HG03139 (cell line): ENCODE measurements around the gene PPP6R2.
"Not testable (repeated sequence)": the region's sequence is repeated elsewhere in the genome, so short reads cannot be mapped to it uniquely, and the experiment has no call there.

ENCODE experiments used
- ATAC-seq: cut with Tn5 transposase; IDR thresholded peaks from one replicate; pipeline ENCODE4 v1.9.1; 2021; ENCODE audit not compliant: unreplicated experiment

PPP6R2 gene

DNA sequence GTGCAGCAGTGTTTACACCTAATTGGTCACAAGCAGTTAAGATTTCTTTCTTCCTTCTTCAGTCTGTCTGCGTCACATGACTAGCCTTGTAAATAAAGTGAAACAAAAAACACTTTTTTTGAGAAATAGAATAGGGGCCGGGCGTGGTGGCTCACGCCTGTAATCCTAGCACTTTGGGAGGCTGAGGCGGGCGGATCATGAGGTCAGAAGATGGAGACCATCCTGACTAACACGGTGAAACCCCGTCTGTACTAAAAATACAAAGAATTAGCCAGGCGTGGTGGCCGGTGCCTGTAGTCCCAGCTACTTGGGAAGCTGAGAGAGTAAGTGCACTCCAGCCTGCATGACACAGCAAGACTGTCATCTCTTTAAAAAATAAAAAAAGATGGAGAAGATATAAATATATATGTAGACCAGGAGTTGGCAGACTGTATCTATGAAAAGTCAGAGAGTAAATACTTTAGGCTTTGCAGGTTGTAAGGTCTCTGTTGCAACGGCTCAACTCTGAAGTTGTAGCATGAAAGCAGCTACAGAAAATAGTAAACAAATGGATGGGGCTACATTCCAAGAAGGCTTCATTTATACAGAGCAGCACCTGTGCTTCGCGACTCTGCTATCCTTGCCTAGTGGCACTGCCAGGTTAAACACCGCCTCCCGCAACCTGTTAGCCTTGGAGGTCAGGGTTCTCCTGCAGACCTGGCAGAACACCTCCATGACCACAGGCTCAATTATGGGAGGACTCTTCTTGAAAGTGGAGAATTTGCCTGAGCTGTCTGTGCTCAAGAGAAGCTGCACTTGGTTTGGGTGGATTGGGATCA lies 55.9 kb downstream of the PPP6R2 start:
- no peak for ATAC-seq

DNA sequence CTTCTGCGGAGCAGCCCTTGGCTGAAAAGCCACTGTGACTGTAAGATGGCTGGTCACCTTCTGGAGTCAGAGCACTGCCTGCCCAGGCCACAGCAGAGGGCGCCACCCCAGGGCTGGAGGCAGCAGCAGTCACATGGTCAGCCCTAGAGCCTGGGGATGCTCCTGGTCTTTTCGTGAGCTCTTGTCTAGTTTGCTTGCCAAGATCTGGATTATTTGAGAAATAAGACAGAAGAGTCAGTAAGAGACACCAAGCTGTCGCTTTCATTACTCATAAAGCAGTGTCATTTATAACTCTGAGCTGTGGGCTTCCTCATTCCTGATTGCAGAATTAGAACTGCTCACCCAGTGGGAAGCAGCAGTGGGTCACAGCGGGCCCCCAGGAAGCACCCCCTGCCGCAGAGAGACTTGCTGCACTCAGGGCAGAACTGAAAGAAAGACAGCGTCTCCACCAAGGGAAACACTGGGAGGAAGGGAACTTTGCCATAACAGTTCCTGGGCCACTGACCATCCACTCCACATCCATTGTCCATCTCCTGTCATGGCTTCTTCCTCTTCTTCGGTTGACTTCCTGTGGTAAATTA lies 56.7 kb downstream of the PPP6R2 start:
- no peak for ATAC-seq

DNA sequence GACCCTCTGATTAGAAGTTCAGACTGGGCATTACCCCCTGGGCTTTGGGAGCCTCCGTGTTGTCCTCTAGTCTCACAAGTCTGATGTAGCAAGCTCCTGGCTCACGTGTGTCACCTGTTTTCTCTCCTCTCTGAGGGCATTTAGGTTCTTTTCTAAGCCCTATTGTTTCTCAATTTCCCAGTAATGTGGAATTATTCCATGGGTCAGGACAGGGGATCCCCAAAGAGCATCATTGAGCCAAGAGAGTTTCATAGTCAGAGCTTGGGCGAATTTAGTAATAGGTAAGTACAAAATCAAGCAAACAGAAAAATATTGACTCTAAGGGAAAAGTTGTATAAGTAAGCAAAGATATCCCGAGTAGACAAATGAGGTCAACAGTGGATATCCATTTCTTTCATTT lies 57.3 kb downstream of the PPP6R2 start:
- ATAC-seq: no peak

DNA sequence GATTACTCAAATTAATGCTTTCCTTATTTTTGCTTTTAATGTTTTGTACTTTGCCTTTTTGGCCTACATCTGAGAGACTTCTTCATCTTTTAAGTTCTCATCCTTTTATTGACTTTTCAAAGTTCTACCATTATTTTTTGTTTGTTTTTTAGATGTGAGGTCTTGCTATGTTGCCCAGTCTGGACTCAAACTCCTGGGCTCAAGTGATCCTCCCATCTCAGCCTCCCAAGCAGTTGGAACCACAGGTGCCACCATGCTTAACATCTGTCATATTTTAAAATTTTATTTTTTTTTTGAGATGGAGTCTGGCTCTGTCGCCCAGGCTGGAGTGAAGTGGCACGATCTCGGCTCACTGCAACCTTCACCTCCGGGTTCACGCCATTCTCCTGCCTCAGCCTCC lies 57.8 kb downstream of the PPP6R2 start:
- ATAC-seq: no peak

DNA sequence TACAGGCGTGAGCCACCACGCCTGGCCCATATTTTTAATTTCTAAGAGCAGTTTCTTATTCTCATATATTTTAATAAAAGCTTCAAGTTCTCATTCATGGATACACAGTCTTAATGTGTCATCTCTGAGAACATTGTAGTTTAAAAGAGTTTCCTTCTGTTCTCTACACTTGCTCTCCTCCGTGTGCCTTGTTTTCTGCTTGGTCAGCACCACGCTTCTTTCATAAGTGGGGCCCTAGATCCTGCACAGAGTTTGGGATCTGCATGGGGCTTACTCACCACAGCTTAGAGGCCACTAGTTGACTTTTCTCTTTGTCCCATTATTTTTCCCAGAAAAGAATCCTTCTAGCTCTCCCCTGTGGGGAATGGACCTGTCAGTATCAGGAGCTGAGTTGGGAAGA lies 58.8 kb downstream of the PPP6R2 start:
- no peak for ATAC-seq

DNA sequence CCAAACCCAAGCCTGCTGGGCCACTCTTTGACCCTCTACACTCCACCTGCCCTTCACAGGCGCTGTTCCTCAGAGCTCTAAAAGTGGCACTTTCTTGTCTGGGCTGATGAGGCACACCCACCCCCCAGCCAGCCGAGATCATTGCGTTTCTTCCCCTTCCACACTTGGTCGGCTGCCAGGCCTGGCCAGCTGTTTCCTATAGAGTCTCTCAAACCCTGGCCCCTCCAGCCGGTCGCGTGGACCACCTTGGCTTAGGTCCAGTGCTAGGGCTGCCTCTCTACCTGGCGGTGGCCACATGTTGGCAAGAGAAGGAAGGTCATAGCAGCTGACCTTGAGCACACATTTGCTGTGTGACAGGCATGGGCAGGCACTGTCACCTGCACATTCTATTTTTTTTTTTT lies 60.6 kb downstream of the PPP6R2 start:
- ATAC-seq: no peak

DNA sequence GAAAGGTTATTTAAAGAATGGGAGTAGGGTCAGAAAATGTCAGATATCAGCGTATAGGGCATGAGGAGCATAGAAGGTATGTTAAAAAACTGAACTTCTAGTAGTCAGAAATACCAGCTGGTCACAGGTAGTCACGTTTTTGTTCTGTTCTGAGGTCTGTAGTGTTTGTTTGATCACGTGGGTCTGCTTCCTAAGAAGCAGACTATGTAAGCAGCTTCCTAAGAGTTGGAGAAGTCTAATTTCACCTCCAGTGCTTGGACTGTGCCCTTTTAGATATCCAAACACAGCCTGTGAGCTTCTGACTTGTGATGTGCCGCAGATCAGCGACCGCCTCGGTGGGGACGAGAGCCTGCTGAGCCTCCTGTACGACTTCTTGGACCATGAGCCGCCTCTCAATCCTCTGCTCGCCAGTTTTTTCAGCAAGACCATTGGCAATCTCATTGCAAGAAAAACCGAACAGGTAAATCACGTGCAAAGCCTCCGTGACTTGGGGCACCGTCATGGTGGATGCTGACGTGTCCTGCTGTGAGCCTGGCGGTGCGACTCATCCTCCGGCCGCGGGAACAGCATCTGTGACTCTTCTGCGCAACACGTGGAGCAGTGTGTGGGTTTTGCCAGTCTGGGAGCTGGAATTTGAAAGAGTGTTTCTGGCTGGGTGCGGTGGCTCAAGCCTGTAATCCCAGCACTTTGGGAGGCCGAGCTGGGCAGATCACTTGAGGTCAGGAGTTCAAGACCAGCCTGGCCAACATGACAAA lies 63.5 kb downstream of the PPP6R2 start:
- no peak for ATAC-seq

DNA sequence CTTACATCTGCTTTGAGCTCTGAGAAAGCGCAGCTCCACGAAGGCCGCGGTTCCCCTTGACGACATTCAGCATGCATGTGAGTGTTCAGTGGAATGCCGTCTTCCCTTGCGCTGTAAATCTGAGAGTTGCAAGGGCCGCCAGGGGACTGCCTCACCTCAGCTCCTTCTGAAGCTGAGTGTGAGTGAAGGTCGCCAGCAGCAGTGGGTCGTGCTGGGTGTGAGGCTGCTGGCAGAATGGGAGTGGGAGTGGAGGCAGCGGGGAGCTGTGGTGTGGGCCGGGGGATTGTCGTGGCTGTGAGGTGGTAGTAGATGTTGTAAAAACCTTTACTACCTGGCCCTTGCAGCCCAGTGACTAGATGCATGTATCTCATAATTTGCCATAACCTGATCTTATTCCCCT lies 65.2 kb downstream of the PPP6R2 start:
- ATAC-seq: no peak

DNA sequence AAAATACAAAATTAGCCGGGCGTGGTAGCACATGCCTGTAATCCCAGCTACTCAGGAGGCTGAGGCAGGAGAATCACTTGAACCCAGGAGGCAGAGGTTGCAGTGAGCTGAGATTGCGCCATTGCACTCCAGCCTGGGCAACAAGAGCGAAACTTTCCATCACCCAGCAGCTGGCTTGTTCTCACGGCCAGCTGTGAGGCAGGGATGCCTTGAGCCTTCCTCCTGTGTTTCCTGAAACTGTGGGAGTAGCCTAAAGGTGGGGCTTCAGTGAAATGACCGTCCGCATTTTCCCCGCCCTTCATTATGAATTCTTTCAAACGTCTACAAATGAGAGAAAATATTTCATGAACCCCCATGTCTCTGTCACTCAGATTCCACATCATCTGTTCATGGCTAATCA lies 65.8 kb downstream of the PPP6R2 start:
- ATAC-seq: not testable (repeated sequence)

DNA sequence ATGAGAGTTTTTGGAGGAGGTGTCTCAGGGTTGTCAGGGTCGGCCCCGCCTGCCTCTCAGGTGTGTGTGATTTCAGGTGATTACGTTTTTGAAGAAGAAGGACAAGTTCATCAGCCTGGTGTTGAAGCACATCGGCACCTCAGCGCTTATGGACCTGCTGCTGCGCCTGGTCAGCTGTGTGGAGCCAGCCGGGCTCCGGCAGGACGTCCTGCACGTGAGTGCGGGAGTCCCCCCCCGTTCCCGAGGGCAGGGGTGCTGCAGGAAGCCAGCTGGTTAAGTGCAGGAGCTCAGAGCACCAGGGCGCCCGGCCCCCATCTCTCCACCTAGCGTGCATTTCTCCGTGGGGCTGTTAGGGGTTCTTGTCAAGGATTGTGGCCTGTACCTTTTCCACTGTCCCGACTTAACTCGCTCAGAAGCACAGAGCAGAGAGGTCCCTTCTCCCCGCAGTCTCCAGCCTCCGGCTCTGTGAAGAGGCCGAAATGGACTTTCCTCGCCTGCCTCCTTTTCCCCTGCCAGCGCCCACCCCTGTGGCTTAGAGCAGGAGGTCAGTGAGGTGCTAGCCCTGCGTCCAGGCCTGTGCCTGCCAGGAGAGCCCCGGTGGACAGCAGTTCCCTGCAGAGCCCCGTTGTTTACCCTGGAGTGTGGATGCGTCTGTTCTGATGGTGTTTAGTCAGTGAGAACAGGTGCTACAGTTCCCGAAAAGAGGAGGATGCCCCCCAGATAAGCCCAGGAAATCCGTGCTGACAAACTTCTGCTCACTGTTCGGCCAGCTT lies 71.5 kb downstream of the PPP6R2 start:
- no peak for ATAC-seq

DNA sequence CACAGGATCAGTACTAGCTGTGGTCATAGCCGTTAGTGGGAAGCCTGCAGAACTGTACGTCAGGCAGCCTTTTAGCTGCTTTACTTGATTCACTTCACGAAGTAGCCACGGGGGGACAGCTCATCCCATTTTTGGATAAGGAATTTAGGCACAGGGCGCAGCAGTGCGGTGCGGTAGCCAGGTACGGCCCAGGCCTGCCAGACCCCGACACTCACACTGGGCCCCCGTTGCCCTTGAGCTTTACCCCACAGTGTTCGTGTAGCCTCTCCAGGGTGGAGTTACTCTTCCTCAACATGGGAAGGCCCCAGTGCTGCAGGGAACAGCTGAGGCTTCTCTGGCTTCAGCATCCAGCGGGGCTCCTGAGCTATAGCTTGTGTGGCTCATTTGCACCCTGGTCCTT lies 72.3 kb downstream of the PPP6R2 start:
- no peak for ATAC-seq

DNA sequence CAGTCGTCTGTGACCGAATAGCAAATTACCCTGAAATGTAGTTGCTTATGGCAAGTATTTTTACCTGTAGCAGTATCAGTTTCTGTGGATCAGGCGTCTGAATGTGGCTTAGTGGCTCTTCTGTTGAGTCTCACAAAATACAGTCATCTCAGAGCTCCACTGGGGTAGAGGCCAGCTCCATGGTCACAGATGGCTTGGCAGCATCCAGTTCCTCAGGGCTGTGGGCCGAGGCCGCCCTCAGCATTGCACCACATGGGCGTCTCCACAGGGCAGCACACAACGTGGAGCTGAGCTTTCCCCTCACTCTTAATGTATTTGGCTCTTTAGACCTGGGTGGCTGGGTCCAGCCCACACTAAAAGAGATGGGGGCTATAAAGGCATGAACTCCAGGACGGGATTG lies 73.9 kb downstream of the PPP6R2 start:
- ATAC-seq: no peak

DNA sequence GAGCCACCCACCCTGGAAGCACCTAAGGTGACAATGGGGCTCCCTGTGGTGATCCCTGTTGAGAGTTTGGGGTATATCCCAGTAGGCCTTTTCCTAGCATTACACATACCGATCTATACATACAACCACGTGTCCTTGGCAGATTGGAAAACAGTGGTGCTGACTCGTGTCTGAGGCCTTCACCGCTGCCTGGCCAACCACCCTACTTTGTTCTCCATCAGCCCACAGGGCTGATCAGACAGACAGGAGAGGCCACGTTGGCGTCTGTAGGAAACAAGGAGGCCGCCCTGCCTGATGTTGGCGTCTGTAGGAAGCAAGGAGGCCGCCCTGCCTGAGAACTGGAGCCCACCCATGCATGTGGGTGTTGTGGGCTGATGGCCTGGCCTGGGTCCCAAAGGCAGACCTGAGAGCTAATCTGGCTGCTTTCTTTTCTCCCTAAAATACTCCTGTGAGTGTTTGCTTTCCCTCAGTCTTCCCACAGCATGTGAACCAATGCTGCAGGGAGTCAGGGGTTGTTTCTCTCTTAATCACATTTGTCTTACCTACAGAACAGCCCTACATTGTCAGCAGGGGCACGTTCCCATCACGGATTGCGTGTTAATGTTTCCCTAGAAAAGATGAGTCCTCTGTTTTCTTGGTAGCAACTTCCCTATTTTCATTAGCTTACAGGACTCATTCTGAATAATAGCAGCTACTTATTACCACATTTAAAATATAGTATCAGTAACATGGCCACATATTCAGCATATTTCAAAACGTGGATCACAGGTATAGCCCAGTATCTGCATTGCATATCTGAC lies 74.5 kb downstream of the PPP6R2 start:
- ATAC-seq: no peak

DNA sequence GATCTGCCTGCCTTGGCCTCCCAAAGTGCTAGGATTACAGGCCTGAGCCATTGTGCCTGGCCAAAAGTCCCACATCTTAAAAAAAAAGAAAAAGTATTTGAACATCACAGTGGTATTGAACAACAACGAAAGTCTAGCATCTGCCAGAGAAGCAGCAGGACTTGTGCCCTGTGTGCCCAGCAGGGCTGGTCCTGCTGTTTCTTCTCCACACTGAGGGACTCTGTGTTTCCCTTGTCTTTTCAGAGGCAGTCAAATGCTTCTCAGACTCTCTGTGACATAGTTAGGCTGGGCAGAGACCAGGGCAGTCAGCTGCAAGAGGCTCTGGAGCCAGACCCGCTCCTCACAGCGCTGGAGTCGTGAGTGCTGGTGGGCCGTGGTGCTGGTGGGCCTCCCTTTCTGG lies 75.5 kb downstream of the PPP6R2 start:
- ATAC-seq: no peak

DNA sequence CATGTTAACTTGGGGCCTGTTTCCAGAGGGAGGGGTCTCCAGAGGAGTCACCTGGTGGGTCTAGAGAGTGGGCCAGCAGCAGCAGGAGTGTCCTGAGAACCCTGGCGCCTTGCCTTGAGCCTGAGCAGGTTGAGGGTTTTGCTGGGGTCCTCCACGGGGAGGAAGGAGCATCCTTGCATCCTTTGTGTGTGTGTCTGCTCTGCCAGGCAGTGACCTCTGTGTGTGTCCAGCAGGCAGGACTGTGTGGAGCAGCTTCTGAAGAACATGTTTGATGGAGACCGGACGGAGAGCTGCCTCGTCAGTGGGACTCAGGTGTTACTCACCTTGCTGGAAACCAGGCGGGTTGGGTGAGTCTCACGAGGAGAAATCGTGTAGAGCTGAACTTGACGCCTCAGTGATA lies 76.0 kb downstream of the PPP6R2 start:
- no peak for ATAC-seq

DNA sequence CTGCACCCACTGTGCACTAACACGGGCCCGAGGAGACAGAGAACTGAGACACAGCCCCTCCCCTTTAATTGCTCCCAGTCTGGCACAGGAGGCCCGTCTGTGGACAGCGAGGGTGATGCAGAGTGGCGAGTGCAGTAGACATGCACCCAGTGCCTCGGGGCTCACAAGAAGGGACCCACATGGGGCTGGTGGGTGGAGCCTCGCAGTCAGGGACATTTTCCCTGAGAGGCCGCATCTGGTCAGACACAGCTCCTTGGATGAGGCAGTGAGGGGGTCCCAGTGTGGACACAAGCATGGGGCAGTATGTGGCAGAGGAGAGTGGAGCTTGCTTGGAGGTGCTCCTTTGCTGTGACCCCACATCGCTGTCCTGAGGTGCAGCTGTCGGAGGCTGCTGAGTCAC lies 76.9 kb downstream of the PPP6R2 start:
- no peak for ATAC-seq

DNA sequence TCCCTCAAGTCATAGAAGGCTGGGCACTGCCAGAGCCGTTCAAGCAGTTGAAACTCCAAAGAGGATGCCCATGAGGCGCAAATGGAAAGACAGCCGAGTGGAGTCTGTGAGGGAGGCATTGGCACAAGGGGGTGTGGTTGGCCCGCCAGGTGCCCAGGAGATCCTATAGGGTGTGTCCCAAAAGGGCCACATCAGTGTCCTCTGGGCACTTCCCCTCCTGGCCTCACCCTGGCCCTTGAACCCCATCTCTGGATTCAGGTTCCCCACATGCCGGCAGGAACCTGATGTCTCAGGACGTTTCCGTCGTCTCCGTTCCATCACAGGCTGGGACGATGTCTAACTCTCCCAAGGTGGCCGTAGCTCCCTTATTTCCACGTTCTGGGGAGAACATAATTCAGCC lies 77.5 kb downstream of the PPP6R2 start:
- no peak for ATAC-seq

DNA sequence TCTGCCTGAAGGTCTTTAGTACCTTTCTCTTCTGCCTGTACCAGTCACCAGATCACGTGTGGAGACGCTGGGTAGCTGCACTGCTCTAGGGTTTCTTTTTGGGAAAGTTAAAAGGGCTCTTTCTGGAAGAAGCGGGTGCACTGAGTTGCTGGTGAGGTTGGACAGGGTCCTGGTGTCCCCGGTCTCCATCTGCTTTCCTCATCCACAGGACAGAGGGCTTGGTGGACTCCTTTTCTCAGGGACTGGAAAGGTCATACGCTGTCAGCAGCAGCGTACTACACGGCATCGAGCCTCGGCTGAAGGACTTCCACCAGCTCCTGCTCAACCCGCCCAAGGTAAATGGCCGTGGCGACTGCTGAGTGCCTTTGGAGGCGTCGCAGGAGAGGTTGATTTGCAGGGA lies 78.9 kb downstream of the PPP6R2 start:
- ATAC-seq: no peak

DNA sequence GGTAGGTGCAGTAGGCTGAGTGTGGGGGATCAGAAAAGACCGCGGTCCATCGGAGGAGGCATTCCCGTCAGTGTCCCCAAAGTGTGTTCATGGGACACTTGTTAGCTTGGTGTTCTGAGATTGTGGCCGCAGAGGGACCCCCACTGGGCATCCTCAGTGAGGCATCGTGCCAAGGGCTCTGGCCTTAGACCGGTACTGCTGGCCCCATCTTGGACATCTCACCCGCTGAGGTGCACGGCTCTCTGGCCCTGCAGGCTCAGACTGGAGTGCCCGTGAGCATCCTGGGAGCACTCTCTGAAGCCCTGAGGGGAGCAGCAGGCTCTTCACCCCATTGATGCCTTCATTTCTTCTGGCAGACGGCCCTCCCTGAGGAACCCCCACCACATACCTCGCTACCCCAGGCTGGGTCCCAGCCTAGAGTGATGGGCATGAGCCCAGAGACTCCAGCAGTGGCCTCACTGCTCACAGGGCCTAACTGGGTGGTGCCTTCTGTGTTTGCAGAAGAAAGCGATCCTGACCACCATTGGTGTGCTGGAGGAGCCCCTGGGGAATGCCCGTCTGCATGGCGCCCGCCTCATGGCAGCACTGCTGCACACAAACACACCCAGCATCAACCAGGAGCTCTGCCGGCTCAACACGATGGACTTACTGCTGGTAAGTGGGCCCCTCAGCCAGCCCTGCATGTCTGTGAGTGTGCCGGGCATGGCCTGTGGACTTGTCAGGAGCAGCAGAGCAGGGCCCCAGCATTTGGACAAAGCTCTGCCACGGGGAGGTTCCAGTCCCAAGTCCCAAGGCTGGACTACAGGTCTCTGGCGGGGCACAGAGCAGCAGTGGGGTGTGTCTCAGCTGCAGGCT lies 80.1 kb downstream of the PPP6R2 start:
- ATAC-seq: no peak

DNA sequence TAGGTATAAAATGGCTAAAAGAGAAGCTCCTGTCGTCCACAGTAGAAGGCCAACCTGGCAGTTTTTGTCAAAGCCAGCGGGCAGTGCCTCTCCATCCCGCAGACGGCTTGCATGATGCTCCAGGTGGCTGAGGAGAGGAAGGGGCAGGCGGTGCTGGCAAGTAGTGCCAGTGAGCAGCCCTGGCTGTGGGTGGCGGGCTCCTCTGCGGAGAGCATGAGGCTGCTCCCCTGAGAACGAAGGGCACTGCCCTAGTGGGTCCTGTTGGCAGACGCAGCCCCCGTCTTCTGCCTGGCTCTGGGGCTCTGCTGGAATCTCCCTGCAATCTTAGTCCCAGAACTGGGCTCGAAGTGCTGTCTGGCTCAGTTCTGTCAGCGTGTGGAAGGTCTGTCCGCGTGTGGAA lies 80.8 kb downstream of the PPP6R2 start:
- no peak for ATAC-seq
